IMR-90 (cell line): ENCODE data around the gene PNMA6F. TPM values are rescaled to one million over a fixed set of nuclear protein-coding genes. Genes with fewer than 3 reads are reported as not detected.

Source experiments
- ATAC-seq: fragments of 200-7000 bp; cut with Tn5 transposase; 2 replicates; pipeline ENCODE4 v1.9.1; 2020; ENCODE audit warnings: low read depth, mild to moderate bottlenecking, moderate library complexity
- BruUV-seq: library from RNA; stranded (reverse); fragments of 400-500 nt; replicated peaks from 2 replicates; lab custom pipeline; 2021; lab: Mats Ljungman, UMichigan
- CTCF ChIA-PET: fragments of 300-600 bp; formaldehyde crosslinking; extraction: SDS; loops from one replicate; lab custom pipeline; 2021; ENCODE audit warnings: antibody characterized with exemption; lab: Yijun Ruan, JAX
- POLR2A ChIA-PET: fragments of 300-600 bp; sonication (Branson Sonifier 250); formaldehyde crosslinking; loops from one replicate; lab custom pipeline; 2022; ENCODE audit warnings: antibody characterized with exemption; ENCODE audit not compliant: unreplicated experiment; lab: Charles Lee
- DNase-seq: peaks from one replicate; pipeline ENCODE4 v3.0.0; 2013
- H2AFZ ChIP-seq: replicated peaks from 2 replicates; pipeline ENCODE3; 2013; ENCODE audit warnings: low read length, mild to moderate bottlenecking; ENCODE audit not compliant: poor library complexity
- H2AK5ac ChIP-seq: 2 replicates; pipeline ENCODE4 v1.6.1; 2013; ENCODE audit warnings: low read depth, low read length, inconsistent platforms
- H2AK9ac ChIP-seq: replicated peaks from 2 replicates; pipeline ENCODE3; 2013; ENCODE audit warnings: mild to moderate bottlenecking, low read depth, low read length, moderate library complexity; ENCODE audit not compliant: poor library complexity
- H2BK120ac ChIP-seq: 2 replicates; pipeline ENCODE4 v1.6.1; 2013; ENCODE audit warnings: low read depth, low read length, inconsistent platforms
- H2BK15ac ChIP-seq: 3 replicates; pipeline ENCODE4 v1.6.1; 2013; ENCODE audit warnings: low read depth, low read length, inconsistent platforms
- H2BK20ac ChIP-seq: 2 replicates; pipeline ENCODE4 v1.6.1; 2013; ENCODE audit warnings: low read depth, mild to moderate bottlenecking, inconsistent platforms, low read length, moderate library complexity
- H2BK5ac ChIP-seq: 2 replicates; pipeline ENCODE4 v1.6.1; 2013; ENCODE audit warnings: mild to moderate bottlenecking, low read depth, low read length, inconsistent platforms; ENCODE audit not compliant: poor library complexity, severe bottlenecking
- H3K14ac ChIP-seq: replicated peaks from 2 replicates; pipeline ENCODE4 v1.6.1; 2013; ENCODE audit warnings: low read depth, low read length, inconsistent platforms
- H3K18ac ChIP-seq: 2 replicates; pipeline ENCODE4 v1.6.1; 2013; ENCODE audit warnings: low read depth, low read length, control low read depth
- H3K23ac ChIP-seq: 2 replicates; pipeline ENCODE4 v1.6.1; 2013; ENCODE audit warnings: low read depth, low read length, inconsistent platforms
- H3K27ac ChIP-seq: 2 replicates; pipeline ENCODE4 v1.5.1; 2013; ENCODE audit warnings: mild to moderate bottlenecking, control low read depth, low read length; ENCODE audit not compliant: insufficient read depth
- H3K27me3 ChIP-seq: 2 replicates; pipeline ENCODE4 v1.6.1; 2013; ENCODE audit warnings: low read length; ENCODE audit not compliant: control insufficient read depth, insufficient read depth
- H3K36me3 ChIP-seq: 2 replicates; pipeline ENCODE4 v1.6.1; 2013; ENCODE audit warnings: low read length, mixed read lengths; ENCODE audit not compliant: control insufficient read depth, insufficient read depth
- H3K4ac ChIP-seq: 2 replicates; pipeline ENCODE4 v1.6.1; 2013; ENCODE audit warnings: low read depth, low read length, inconsistent platforms
- H3K4me1 ChIP-seq: 2 replicates; pipeline ENCODE4 v1.6.1; 2013; ENCODE audit warnings: low read length, mixed read lengths; ENCODE audit not compliant: control insufficient read depth, insufficient read depth
- H3K4me2 ChIP-seq: 2 replicates; pipeline ENCODE4 v1.6.1; 2013; ENCODE audit warnings: low read depth, mild to moderate bottlenecking, control low read depth, low read length, moderate library complexity
- H3K4me3 ChIP-seq: 2 replicates; pipeline ENCODE4 v1.5.1; 2013; ENCODE audit warnings: low read depth, mild to moderate bottlenecking, control low read depth, low read length, moderate library complexity; ENCODE audit not compliant: insufficient read depth
- H3K56ac ChIP-seq: 2 replicates; pipeline ENCODE4 v1.6.1; 2013; ENCODE audit warnings: low read length, inconsistent platforms; ENCODE audit not compliant: insufficient read depth; ENCODE audit errors: extremely low read depth
- H3K79me1 ChIP-seq, 2 experiments: 2 replicates each; pipeline ENCODE4 v1.6.1; 2013; ENCODE audit warnings: low read length in 2 of 2, inconsistent platforms in 1 of 2, low read depth in 1 of 2
- H3K9ac ChIP-seq: 2 replicates; pipeline ENCODE4 v1.6.1; 2013; ENCODE audit warnings: low read depth, low read length, control low read depth
- H3K9me1 ChIP-seq: 2 replicates; pipeline ENCODE4 v1.6.1; 2013; ENCODE audit warnings: low read length, inconsistent platforms; ENCODE audit not compliant: insufficient read depth
- H3K9me3 ChIP-seq: 2 replicates; pipeline ENCODE4 v1.6.1; 2013; ENCODE audit warnings: low read length; ENCODE audit not compliant: control insufficient read depth, insufficient read depth
- H4K20me1 ChIP-seq: 2 replicates; pipeline ENCODE4 v1.6.1; 2013; ENCODE audit warnings: low read length, inconsistent platforms; ENCODE audit not compliant: insufficient read depth
- H4K5ac ChIP-seq: 2 replicates; pipeline ENCODE4 v1.6.1; 2013; ENCODE audit warnings: mild to moderate bottlenecking, low read depth, low read length, control low read depth
- H4K8ac ChIP-seq, 2 experiments: 2 replicates each; pipeline ENCODE4 v1.6.1; 2013; ENCODE audit warnings: low read depth in 2 of 2, low read length in 2 of 2, control low read depth in 1 of 2, inconsistent platforms in 1 of 2
- H4K91ac ChIP-seq: 2 replicates; pipeline ENCODE4 v1.6.1; 2013; ENCODE audit warnings: low read depth, low read length, inconsistent platforms; ENCODE audit not compliant: insufficient read depth
- CHD1 ChIP-seq: IDR thresholded peaks from 2 replicates; pipeline ENCODE4 v1.6.1; 2012; ENCODE audit warnings: low read depth, low read length, improper control_type of control experiment
- CTCF ChIP-seq: conservative IDR thresholded peaks from 2 replicates; pipeline ENCODE4 v1.5.1; 2012; ENCODE audit warnings: mild to moderate bottlenecking, low read depth, low read length, improper control_type of control experiment
- FOS ChIP-seq: fragments of 150-350 bp; IDR thresholded peaks from 2 replicates; pipeline ENCODE4 v1.6.1; 2016; ENCODE audit warnings: low read depth, low read length
- NFE2L2 ChIP-seq: fragments of 150-350 bp; IDR thresholded peaks from 2 replicates; pipeline ENCODE4 v1.6.1; 2016; ENCODE audit warnings: low read depth, mild to moderate bottlenecking, low read length
- POLR2A ChIP-seq: IDR thresholded peaks from 2 replicates; pipeline ENCODE4 v1.6.1; 2012; ENCODE audit warnings: mild to moderate bottlenecking, low read depth, low read length
- RCOR1 ChIP-seq: IDR thresholded peaks from 2 replicates; pipeline ENCODE4 v1.6.1; 2012; ENCODE audit warnings: mild to moderate bottlenecking, low read length, improper control_type of control experiment; ENCODE audit not compliant: insufficient replicate concordance
- RFX5 ChIP-seq: IDR thresholded peaks from 2 replicates; pipeline ENCODE4 v1.8.0; 2012; ENCODE audit warnings: low read depth, mild to moderate bottlenecking, low read length, moderate library complexity
- WGBS, 2 experiments: methylation state at CpG; one replicate each; pipeline versions ENCODE4 v1.1.5 to v1.1.7; 2013; ENCODE audit warnings: missing lambda C conversion rate in 2 of 2; ENCODE audit not compliant: insufficient read length in 1 of 2; ENCODE audit errors: extremely low coverage in 2 of 2; 5-methylcytosine and 5-hydroxymethylcytosine counted together
- dilution Hi-C: fragments of 300-500 bp; cut with HindIII; formaldehyde crosslinking; loops from one replicate; pipeline ENCODE4 v1.14.3; 2018; ENCODE audit warnings: low sequenced_read_pairs; ENCODE audit not compliant: unreplicated experiment
- in situ Hi-C: fragments of 300-500 bp; cut with MboI; formaldehyde crosslinking; loops from 3 replicates; pipeline ENCODE4 v1.14.3; 2019; ENCODE audit warnings: low sequenced_read_pairs, inconsistent platforms, mixed read lengths
- intact Hi-C: fragments of 100-400 bp; cut with micrococcal nuclease; formaldehyde crosslinking; loops from 2 replicates; pipeline ENCODE4 v1.10.0; 2022
- polyA plus RNA-seq, 3 experiments: library from polyadenylated mRNA; depleted of rRNA; stranded (reverse); fragments of >200 nt; gene quantifications; 2 replicates each; pipeline ENCODE4 v1.2.3, GENCODE V29; 2012; ENCODE audit warnings: low replicate concordance in 1 of 3
- total RNA-seq: library from RNA; depleted of rRNA; stranded (reverse); fragments of >200 nt; gene quantifications from 2 replicates; pipeline ENCODE4 v1.2.3, GENCODE V29; 2012

Gene PNMA6F
- total and polyA plus RNA-seq, 2 of the 4 experiments (the other 2 are of a cell fraction): not detected

- H2AK9ac ChIP-seq: no peak overlapping the region
- in situ Hi-C loops (no loop called here), dilution Hi-C loops (no loop called here), intact Hi-C loops (no loop called here)
- H3K4ac ChIP-seq: no peak overlapping the region
- peaks cover 5% of the 10 kb centered on the region for H3K27me3 ChIP-seq
- BruUV-seq: no TSS peak
- H3K4me3 ChIP-seq: no peak overlapping the region
- no peak overlapping the region for H3K14ac ChIP-seq
- DNase-seq (no peak), ATAC-seq (no peak)
- H2BK20ac ChIP-seq: no peak overlapping the region
- no peak overlapping the region for H4K91ac ChIP-seq
- H3K9ac ChIP-seq: no peak overlapping the region
- no peak overlapping the region for H3K18ac ChIP-seq
- no peaks in the 10 kb centered on the region for H4K20me1 ChIP-seq
- no peaks in the 10 kb centered on the region for H3K4me1 ChIP-seq
- H3K9me3 ChIP-seq: no peaks in the 10 kb centered on the region
- no peaks in the 10 kb centered on the region for H3K36me3 ChIP-seq
- H2BK120ac ChIP-seq: no peak overlapping the region
- H3K27ac ChIP-seq: no peak overlapping the region
- H4K8ac ChIP-seq: no peak overlapping the region
- H3K79me1 ChIP-seq: no peaks in the 10 kb centered on the region
- H3K56ac ChIP-seq: no peak overlapping the region
- POLR2A ChIA-PET: no interaction called here
- H2BK15ac ChIP-seq: no peak overlapping the region
- no peaks in the 10 kb centered on the region for H3K9me1 ChIP-seq
- H4K5ac ChIP-seq: no peak overlapping the region
- no peak overlapping the region for H2AK5ac ChIP-seq
- no peak overlapping the region for H2AFZ ChIP-seq
- 61% methylated on average over 3 of the region's 9 CpGs; no CpG with 5 or more reads in 1 of the 2 experiments for WGBS, 2 experiments
- H3K4me2 ChIP-seq: no peak overlapping the region
- CTCF ChIA-PET: no interaction called here
- H2BK5ac ChIP-seq: no peak overlapping the region
- no peak overlapping the region for H3K23ac ChIP-seq
- no peak for TF ChIP-seq CTCF
- TF ChIP-seq CHD1: no peak
- no peak for TF ChIP-seq FOS
- TF ChIP-seq RCOR1: no peak
- no peak for TF ChIP-seq POLR2A
- TF ChIP-seq NFE2L2: no peak
- TF ChIP-seq RFX5: no peak
Measured at GRCh38 chrX:153304988-153305736, 16.4 kb downstream of the PNMA6F start.
